ENCODE measurements around the gene SSBP3. TPM values are rescaled to one million over a fixed set of nuclear protein-coding genes. Genes with fewer than 3 reads are reported as not detected.

SSBP3 gene
- total and polyA plus RNA-seq, 4 donors: 7.7 to 24.7 (median 17.3) TPM

DNA sequence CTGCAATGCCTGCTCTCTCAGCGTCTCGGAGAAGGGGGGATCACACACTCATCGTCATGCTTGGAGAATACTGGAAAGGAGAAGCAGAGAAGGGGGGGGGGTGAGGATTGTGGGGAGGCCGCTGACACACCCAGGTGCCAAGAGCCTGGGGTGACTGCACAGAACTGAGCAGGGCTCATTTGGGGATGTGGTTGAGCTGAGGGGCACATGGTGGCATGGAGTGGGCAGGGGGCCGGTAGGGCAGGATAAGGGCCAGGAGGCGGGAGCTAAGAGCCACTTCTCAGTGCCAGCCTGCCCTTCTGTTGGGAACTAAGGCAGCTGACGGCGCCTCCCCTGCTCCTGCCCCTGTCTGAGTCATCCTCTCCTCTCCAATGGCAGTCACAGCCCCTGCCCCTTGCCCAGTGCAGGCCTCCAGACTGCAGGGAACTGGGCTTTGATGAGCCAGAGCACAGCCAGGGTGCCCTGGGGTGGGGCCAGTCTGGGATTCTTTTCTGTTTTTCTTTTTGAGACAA is 179.0 kb downstream of the SSBP3 start:
- WGBS: 77% methylated on average over 8 of the region's 8 CpGs
- H3K4me3 ChIP-seq (ENCODE audit: low read depth in 1 of 3, low read length in 3 of 3): no peak overlapping the region
- H3K36me3 ChIP-seq (ENCODE audit: control insufficient read depth in 4 of 4, insufficient read depth in 3 of 4, low read depth in 1 of 4, low read length in 3 of 4): peaks cover 3 to 5% (median 3%) of the 10 kb centered on the region in 4 donors
- TF ChIP-seq, protein P1, sequence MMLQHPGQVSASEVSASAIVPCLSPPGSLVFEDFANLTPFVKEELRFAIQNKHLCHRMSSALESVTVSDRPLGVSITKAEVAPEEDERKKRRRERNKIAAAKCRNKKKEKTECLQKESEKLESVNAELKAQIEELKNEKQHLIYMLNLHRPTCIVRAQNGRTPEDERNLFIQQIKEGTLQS (IDR thresholded peaks at IDR 0.05): no peak
- TF ChIP-seq, protein P2, sequence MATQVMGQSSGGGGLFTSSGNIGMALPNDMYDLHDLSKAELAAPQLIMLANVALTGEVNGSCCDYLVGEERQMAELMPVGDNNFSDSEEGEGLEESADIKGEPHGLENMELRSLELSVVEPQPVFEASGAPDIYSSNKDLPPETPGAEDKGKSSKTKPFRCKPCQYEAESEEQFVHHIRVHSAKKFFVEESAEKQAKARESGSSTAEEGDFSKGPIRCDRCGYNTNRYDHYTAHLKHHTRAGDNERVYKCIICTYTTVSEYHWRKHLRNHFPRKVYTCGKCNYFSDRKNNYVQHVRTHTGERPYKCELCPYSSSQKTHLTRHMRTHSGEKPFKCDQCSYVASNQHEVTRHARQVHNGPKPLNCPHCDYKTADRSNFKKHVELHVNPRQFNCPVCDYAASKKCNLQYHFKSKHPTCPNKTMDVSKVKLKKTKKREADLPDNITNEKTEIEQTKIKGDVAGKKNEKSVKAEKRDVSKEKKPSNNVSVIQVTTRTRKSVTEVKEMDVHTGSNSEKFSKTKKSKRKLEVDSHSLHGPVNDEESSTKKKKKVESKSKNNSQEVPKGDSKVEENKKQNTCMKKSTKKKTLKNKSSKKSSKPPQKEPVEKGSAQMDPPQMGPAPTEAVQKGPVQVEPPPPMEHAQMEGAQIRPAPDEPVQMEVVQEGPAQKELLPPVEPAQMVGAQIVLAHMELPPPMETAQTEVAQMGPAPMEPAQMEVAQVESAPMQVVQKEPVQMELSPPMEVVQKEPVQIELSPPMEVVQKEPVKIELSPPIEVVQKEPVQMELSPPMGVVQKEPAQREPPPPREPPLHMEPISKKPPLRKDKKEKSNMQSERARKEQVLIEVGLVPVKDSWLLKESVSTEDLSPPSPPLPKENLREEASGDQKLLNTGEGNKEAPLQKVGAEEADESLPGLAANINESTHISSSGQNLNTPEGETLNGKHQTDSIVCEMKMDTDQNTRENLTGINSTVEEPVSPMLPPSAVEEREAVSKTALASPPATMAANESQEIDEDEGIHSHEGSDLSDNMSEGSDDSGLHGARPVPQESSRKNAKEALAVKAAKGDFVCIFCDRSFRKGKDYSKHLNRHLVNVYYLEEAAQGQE (IDR thresholded peaks at IDR 0.05): no peak
- TF ChIP-seq, protein P3, sequence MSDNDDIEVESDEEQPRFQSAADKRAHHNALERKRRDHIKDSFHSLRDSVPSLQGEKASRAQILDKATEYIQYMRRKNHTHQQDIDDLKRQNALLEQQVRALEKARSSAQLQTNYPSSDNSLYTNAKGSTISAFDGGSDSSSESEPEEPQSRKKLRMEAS (IDR thresholded peaks at IDR 0.05): no peak
- TF ChIP-seq GABPA (IDR thresholded peaks at IDR 0.05 in 1 of 2, conservative IDR thresholded peaks at IDR 0.05 in 1 of 2): no peak
- no peak for TF ChIP-seq FOXA2 (IDR thresholded peaks at IDR 0.05)
- TF ChIP-seq HNF4A (conservative IDR thresholded peaks at IDR 0.05): no peak
- TF ChIP-seq RXRA (IDR thresholded peaks at IDR 0.05): no peak
- TF ChIP-seq, protein P4, sequence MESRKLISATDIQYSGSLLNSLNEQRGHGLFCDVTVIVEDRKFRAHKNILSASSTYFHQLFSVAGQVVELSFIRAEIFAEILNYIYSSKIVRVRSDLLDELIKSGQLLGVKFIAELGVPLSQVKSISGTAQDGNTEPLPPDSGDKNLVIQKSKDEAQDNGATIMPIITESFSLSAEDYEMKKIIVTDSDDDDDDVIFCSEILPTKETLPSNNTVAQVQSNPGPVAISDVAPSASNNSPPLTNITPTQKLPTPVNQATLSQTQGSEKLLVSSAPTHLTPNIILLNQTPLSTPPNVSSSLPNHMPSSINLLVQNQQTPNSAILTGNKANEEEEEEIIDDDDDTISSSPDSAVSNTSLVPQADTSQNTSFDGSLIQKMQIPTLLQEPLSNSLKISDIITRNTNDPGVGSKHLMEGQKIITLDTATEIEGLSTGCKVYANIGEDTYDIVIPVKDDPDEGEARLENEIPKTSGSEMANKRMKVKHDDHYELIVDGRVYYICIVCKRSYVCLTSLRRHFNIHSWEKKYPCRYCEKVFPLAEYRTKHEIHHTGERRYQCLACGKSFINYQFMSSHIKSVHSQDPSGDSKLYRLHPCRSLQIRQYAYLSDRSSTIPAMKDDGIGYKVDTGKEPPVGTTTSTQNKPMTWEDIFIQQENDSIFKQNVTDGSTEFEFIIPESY (IDR thresholded peaks at IDR 0.05): no peak
- TF ChIP-seq HNF4G (IDR thresholded peaks at IDR 0.05): no peak
- no peak for TF ChIP-seq NR2F2 (IDR thresholded peaks at IDR 0.05)
- TF ChIP-seq, protein P5, sequence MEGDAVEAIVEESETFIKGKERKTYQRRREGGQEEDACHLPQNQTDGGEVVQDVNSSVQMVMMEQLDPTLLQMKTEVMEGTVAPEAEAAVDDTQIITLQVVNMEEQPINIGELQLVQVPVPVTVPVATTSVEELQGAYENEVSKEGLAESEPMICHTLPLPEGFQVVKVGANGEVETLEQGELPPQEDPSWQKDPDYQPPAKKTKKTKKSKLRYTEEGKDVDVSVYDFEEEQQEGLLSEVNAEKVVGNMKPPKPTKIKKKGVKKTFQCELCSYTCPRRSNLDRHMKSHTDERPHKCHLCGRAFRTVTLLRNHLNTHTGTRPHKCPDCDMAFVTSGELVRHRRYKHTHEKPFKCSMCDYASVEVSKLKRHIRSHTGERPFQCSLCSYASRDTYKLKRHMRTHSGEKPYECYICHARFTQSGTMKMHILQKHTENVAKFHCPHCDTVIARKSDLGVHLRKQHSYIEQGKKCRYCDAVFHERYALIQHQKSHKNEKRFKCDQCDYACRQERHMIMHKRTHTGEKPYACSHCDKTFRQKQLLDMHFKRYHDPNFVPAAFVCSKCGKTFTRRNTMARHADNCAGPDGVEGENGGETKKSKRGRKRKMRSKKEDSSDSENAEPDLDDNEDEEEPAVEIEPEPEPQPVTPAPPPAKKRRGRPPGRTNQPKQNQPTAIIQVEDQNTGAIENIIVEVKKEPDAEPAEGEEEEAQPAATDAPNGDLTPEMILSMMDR (IDR thresholded peaks at IDR 0.05; ENCODE audit: low read depth, low read length, missing input control): no peak
- no peak for DNase-seq (ENCODE audit: low spot score)
- H3K27ac ChIP-seq (ENCODE audit: low read depth in 1 of 2, low read length in 2 of 2): no peak overlapping the region
- H3K27me3 ChIP-seq (ENCODE audit: control insufficient read depth in 4 of 4, insufficient read depth in 4 of 4, low read length in 3 of 4): no peaks in the 10 kb centered on the region
- no peaks in the 10 kb centered on the region for H3K9me3 ChIP-seq (ENCODE audit: control insufficient read depth in 4 of 4, low read length in 3 of 4)
- H3K4me1 ChIP-seq (ENCODE audit: control insufficient read depth in 4 of 4, insufficient read depth in 4 of 4, low read length in 3 of 4): peaks cover 0 to 1% (median 0%) of the 10 kb centered on the region in 4 donors
- no peak overlapping the region for H3K9ac ChIP-seq (ENCODE audit: low read depth in 1 of 2, low read length in 2 of 2)

DNA sequence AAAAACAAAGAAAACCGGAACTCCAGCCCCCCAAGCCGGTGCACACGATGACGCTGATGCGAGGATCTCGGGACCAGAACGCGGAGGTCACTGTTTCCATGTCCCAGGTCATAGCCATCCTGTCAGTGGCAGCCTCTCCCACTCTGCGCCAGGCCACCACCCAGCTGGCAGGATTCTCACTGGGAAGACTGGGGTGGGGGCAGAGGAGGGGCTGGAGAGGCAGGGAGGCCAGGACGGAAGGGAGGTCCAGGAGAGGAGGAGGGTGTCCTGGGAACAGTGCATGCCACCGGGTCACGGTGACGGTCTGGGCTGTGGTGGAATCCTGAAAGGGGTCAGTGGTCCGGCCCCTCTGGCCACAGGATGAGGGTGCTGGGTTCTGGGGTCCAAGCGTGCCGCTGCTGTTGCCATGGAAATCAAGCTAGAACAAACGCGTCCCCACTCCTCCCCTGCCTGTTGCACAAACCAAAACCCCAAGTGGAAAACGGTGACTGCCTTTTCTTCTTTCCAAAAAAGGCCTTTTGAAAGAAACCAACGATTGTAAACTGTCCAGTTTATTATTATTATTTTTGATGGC is 180.1 kb downstream of the SSBP3 start:
- Histone ChIP-seq H3K36me3 (ENCODE audit: control insufficient read depth in 4 of 4, insufficient read depth in 3 of 4, low read depth in 1 of 4, low read length in 3 of 4) (peaks cover 3 to 4% (median 3%) of the 10 kb centered on the region in 4 donors), H3K4me1 (ENCODE audit: control insufficient read depth in 4 of 4, insufficient read depth in 4 of 4, low read length in 3 of 4) (peaks cover 0 to 3% (median 0%) of the 10 kb centered on the region in 4 donors), H3K4me3 (ENCODE audit: low read depth in 1 of 3, low read length in 3 of 3) (no peak overlapping the region), H3K9me3 (ENCODE audit: control insufficient read depth in 4 of 4, low read length in 3 of 4) (no peaks in the 10 kb centered on the region), H3K9ac (ENCODE audit: low read depth in 1 of 2, low read length in 2 of 2) (no peak overlapping the region), H3K27ac (ENCODE audit: low read depth in 1 of 2, low read length in 2 of 2) (no peak overlapping the region), H3K27me3 (ENCODE audit: control insufficient read depth in 4 of 4, insufficient read depth in 4 of 4, low read length in 3 of 4) (no peaks in the 10 kb centered on the region)
- 93% methylated on average over 20 of the region's 20 CpGs for WGBS
- DNase-seq (ENCODE audit: low spot score): no peak
- TF ChIP-seq, protein P5 (IDR thresholded peaks at IDR 0.05; ENCODE audit: low read depth, low read length, missing input control): no peak
- TF ChIP-seq, protein P3 (IDR thresholded peaks at IDR 0.05): no peak
- TF ChIP-seq, protein P2 (IDR thresholded peaks at IDR 0.05): no peak
- TF ChIP-seq SP1 (IDR thresholded peaks at IDR 0.05) (no peak), NR2F2 (IDR thresholded peaks at IDR 0.05) (no peak), YY1 (IDR thresholded peaks at IDR 0.05) (no peak)

All from liver (tissue), 9 donors.